8988T (cell line): ENCODE results near the gene CLCNKA.
"Not testable (repeated sequence)": the region's sequence is repeated elsewhere in the genome, so short reads cannot be mapped to it uniquely, and the experiment has no call there.

Experiments
- DNase-seq: peaks from one replicate; pipeline ENCODE4 v3.0.0; 2011

Gene CLCNKA

DNA sequence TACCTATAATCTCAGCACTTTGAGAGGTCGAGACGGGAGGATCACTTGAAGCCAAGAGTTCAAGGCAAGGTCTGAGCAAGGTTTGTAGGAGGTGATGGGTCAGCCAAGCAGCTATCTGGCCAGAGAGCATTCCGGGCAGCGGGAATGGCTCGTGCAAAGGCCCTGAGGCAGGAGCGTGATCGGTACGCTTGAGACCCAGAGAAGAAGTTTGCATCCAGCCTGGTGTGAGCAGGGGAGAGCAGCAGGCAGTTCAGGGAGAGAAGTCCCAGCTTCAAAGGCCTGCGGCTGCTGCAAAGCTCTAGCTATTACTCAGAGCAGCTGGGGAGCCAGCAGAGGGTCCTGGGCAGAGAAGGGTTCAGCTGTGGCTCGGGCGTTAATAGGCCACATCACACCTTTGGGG lies 22.9 kb upstream of the CLCNKA start:
- DNase-seq: no peak

DNA sequence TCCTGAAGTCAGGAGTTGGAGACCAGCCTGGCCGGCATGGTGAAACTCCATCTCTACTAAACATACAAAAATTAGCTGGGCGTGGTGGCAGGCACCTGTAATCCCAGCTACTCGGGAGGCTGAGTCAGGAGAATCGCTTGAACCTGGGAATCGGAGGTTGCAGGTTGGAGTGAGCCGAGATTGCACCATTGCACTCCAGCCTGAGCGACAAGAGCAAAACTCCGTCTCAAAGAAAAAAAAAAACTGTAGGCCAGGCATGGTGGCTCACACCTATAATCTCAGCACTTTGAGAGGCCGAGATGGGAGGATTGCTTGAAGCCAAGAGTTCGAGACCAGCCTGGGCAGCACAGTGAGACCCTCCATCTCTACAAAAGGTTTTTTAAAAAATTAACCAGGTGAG lies 20.6 kb upstream of the CLCNKA start:
- not testable (repeated sequence) for DNase-seq

DNA sequence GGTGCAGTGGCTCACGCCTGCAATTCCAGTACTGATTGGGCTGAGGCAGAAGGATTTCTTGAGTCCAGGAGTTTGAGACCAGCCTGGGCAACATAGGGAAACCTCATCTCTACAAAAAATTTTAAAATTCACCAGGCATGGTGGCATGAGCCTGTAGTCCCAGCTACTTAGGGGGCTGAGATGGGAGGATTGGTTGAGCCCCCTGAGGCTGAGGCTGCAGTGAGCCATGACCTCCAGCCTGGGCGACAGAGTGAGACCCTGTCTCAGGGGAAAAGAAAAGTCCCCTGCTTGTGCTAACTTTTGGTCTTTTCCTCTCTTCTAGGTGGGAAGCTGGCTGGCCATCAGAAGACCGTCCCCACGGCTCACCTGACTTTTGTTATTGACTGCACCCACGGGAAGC lies 16.2 kb upstream of the CLCNKA start:
- no peak for DNase-seq

DNA sequence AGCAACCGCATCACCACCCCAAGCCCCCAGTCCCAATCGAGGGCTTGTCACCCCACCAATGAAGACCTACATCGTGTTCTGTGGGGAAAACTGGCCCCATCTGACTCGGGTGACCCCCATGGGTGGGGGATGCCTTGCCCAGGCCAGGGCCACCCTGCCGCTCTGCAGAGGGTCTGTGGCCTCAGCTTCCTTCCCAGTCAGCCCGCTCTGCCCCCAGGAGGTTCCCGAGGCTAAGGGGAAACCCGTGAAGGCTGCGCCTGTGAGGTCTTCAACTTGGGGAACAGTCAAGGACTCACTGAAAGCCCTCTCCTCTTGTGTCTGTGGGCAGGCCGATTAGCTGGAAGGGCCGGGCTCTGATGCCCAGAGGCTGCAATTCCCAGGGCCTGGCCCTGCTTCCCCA lies 15.8 kb upstream of the CLCNKA start:
- DNase-seq: no peak

DNA sequence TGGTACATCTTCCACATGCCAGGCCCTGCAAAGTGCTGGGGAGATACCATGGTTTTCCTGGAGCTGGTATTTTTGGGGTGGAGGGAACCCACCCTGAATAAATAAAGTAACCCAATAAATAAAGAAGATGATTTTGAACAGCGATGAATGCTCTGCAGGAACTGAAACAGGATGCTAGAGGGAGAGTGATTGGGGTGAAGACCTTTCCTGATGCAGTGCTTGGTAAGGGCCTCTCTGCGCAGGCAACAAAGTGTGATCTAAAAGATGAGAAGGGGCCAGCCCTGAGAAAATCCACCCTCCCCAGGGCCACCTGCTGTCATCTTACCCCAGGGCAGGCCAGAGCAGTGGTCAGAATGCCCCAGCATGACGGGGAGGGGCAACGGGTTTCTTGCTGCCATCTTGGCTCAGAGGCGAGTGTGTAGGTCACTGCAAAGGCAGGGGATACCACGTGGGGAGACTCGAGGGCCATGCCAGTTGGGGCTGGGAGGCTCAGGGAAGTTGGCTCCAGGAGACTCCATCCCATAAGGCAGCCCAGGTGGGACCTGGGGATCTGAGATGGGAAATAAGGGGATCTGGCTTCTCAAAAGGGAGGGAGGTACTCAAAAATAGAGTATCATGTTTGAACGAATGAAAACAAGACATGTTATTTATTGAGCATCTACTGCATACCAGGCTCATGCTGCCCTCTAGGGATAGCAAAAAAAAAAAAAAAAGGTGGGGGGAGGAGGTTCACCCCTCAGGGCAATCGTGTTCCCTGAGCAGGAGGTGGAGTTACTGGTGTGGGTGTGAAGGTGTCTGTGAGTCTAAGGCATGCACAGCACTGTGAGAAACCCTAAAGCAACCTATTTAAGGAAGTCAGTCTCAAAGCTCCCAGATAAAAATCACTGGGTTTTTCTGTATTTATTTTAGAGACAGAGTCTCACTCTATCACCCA lies 15.0 kb upstream of the CLCNKA start:
- DNase-seq: no peak

DNA sequence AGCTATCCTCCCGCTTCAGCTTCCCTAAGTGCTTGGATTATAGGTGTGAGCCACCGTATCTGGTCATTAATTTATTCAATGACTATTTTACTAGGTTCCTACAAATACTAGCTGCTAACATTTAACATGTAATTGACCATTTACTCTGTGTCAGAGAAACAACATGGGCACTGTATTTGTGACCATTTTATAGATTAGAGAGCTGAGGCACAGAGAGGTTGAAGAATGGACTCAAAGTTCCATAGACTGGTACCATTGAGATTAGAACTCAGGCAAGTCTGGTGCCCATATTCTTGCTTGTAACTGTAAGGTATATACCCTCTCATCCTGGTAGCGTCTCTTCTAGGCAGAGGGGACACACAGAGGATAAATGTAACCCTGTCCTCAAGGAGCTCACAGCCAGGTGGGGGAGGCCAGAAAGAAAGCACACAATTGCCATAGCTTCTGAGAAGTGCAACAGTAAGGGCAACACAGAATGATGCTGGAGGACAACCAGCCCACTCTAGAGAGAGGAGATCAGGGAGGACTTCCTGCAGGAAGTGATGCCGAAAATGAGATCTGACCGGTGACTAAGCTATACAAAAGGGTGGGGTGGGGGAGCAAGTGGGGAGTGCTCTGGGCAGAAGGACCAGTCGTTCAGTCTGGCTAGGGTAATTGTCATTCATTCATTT lies 14.0 kb upstream of the CLCNKA start:
- no peak for DNase-seq

DNA sequence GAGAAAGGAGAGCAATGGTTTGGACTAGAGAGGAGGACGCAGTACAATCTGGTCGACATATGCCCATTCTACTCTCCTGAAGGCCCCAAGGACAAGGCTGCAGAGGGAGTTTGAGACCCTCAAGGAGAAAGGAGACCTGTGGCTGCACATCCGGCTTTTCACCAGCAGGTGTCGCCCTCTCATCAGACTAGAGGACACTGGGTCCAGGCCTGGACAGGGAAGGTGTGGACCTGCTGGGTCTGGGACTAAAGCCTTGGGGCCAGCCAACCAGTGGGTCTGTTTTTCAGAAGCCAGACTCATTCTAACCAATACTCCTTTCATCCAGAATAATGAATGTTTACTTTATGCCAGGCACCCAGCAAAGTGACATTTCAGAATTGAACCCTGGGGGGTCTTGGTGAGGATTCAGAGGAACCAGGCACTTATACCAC lies 12.8 kb upstream of the CLCNKA start:
- DNase-seq: peak; percentile 70

DNA sequence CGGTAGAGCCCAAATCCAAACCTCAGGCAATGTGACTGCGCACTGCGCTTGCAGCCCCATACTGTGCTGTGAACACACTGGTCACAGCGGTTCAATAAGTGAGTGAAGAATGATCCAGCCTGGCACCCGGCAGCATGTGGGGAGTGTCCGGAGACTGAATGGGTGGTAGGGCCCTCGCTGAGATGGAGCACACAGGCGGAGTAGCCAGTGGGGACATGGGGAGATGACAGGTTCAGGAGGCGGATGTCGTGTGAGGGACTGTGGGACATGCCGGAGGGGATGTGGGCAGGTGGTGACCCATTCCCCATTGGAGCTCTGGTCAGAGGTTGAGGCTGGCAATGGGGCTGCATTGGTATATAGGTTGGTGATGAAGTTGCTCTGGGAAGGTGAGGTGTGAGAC lies 12.2 kb upstream of the CLCNKA start:
- DNase-seq: no peak

DNA sequence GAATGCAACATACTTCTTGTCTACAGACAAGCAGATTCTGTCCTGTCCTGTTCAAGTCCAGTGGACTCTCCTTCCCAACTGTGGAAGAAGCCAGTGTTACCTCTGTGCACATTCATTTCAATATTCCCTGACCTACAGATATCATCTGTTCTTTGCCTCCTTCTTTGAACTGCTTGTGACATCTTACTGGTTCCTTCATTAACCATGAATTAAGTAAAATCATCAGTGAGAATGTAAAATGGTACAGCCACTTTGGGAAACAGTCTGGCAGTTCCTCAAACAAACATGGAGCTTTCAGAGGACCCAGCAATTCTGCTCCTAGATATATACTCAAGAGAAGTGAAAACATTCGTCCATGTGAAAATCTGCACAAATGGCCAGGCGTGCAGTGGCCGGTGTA lies 11.0 kb upstream of the CLCNKA start:
- DNase-seq: no peak

DNA sequence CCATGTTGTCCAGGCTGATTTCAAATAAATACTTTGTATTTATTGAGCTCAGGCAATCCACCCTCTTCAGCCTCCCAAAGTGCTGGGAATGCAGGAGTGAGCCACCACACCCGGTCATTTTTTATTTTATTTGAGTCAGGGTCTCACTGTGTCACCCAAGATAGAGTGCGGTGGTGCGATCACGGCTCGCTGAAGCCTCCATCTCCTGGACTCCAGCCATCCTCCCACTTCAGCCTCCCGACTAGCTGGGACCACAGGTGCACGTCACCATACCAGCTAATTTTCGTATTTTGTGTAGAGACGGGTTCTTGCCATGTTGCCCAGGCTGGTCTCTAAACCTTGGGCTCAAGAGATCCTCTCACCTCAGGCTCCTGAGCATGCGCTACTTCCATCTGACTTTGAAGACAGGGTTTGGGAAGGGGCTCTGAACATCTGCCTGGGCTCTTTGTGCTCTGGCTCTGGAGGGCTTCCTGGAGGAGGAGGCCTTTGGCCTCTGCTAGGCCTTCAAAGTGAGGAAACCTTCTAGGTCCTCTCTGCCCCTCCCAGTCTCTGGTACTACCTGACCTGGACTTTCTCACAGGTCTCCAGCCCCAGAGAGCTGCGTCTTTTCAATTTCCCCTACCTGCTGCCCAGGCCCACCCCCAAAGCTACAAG lies 9.8 kb upstream of the CLCNKA start:
- DNase-seq: no peak

DNA sequence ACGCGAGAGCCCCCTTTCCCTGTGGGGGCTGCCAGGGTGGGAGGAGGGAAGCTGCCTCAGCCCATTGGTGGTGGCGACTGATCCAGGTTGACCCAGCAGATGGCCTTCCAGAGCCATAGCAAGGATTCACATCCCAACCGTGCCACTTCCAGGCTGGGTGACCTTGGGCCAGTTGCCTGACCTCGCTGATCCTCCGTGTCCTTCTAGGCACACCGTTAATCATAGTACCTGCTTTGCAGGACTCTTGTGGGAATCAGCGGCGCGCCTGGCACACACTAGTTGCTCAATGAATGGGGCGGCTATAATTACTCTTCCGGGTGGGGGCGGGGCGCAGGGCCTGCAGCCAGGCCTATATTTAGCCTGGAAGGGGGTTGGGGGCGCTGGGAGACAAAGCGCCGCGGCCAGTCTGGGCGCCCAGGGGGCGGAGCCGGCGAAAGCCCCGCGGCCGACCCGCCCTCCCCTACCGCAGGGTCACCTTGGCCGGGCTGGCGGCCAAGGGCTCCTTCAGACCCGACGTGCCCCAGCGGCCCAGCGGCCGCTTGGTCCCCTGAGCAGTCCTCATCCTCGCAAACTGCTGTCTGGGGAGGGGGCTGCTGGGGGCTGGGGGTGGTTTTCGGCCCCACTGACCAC lies 9.1 kb upstream of the CLCNKA start:
- no peak for DNase-seq

DNA sequence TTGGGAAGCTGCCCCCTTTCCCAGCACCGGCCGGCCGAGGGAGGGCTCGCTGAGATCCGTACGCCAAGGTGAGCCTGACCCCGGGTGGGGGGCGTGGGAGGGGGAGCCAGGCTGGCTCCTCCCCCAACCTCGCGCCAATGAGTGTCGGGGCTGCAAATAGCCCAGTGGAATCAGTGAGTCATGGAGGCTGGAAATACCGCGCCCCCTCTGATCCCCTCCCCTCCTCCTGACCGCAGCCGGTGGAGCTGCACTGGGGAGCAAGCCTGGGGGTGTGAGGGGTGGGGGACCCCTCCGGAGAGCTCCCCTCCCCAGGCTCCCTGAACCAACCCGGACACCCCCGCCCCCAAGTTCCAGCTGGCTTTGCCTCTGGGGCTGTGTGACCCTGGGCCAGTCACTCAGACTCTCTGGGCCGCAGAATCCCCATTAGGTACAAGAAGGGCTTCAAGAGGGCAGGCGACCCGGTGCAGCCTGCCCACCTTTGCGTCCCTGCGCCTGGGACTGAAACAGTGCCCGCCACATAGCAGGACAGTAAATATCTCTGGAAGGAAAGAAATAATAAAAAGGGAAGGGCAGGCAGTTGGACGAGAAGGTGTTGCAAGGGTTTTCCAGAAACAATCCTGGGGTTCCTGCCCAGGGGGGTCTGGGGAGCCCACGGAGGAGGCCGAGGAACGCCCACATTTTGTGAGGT lies 8.5 kb upstream of the CLCNKA start:
- DNase-seq: no peak

DNA sequence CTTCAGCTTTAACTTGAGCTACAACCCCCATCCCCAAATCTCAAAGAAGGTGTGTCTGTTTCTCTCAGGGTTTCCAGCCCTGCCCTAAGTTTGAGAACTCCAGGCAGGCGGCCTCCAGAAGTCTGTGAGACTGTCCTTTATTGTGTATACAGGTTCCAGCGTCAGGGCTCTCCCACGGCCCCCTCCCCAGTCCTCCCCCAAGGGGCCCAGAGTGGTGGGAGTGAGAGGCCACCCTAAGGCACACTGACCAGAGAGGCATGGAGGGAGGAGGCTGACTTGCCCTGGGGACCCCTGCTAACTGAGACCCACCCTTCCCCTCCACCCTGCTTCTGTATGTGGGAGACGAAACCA lies 8.0 kb upstream of the CLCNKA start:
- DNase-seq: no peak

DNA sequence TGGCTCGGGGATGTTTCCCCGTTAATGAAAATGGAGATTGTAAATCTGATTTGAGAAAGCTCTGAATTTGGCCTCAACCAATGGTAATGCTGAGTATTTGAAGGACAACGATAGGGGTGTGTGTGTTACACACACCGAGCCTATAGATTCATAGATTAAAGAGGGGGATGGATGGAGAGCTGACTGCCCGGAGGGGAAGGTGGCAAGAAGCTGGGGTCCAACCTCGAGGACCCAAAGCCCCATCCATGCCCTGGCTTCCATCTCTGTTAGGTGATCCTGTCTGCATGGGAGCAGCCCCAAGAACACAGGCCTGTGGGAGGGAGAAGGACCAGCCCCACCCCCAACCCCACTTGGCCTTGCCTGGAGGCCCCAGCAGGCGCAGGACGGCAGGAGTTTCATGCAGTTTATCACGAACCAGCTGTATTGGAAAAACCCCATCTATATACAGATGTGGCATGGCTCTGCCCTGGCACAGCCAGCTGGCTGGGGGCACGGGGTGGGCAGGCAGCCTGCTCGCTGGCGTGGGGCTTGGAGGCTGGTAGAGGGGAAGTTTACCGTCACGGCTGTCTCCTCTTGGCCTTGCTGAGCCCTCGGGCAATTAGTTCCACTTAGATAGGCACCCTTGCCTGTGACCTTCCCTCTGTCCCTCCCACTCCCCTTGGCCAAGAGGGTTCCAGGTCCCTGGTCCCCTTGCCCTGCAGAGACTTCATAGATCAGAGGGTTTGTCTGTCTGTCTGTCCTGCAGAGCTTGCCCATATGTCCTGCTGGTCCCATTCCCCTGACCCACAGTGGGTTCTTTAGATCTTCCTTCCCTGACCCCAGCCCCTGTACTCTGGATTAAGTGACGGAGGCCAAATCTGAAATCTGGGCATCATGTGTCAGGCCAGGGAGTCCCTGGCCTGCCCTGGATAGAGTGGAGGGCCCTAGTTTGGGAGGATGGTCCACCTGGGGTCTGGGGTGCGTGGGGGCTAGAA lies 7.0 kb upstream of the CLCNKA start:
- DNase-seq: no peak

DNA sequence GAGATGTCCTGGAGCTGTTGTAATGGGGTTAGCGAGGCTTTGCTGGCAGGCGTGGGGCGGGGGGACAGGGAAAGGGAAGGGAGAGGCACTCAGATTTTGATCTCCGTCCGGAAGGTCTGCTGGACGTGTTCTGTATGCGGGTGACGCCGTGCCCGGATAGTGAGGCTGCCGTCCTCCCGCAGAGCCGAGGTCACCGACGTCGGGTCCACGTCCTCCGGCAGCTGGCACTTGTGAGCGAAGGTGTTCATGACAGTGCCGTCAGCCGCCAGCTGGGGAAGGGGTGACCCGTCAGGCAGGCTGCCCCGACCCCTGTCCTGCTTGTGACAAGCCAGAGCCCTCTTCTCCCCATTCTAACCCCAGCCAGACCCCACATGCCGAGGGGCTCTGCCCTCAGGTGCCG lies 6.3 kb upstream of the CLCNKA start:
- DNase-seq: no peak

DNA sequence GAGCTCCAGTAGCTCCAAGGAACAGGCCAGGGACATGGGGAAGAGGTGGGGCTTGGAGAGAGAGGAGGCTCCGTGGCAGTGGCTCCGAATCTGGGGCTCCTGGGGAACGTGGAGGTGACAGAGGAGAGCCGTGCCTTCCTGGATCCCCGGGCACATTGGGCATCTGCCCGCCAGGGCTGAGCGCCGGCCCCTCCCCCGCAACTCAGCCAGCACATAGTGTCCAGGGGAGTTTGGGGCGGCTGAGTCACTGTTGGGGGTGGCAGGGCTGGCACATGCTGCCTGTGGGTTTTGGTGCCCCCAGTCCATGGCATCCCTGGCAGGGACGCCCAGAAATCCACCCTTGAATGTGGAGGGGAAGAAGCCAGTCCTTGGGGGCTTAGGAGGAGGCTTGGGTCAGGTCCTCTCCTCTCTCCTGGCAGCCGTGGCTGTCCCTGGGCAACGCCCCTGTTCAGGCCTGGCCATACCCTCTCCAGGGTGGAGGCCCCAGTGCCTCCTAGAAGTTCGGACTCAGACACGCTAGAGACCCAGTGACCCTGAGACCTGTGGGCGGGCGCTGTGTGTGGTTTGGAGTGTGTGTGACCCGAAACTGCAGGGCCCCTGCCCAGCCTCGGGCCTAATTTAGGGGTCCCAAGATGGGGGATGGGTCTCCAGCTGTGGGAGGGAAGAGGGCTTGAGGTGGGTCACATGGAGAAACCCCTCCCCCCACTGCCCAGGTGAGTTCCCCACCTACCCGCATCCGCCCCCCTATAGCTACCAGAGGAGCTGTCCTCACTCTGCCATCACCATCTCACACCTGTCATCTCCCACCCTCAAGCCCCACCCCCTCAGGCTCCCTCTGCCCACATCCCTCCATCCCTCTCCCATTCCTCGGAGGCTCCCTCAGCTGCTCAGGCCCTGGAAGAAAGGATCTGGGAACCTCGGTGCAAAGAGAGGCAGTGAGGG lies 5.6 kb upstream of the CLCNKA start:
- DNase-seq: no peak

DNA sequence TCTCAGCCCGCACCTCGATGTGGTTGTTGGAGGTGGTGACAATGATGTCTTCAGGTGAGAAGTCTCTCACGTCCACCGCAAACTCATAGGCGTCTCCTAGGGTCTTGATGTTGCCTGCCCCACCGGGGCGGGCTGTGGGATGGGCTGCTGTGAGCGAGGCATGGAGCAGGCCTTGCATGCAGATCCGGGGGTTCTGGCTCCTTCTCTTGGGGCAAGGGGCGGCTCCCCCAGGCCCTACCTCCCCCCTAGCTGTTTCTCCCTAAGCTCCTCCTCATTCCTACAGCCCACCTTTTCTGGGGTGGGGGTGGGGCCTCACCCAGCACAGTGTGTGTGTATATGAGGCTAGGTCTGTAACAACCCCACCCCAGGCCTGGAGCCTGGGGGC lies 4.8 kb upstream of the CLCNKA start:
- no peak for DNase-seq

DNA sequence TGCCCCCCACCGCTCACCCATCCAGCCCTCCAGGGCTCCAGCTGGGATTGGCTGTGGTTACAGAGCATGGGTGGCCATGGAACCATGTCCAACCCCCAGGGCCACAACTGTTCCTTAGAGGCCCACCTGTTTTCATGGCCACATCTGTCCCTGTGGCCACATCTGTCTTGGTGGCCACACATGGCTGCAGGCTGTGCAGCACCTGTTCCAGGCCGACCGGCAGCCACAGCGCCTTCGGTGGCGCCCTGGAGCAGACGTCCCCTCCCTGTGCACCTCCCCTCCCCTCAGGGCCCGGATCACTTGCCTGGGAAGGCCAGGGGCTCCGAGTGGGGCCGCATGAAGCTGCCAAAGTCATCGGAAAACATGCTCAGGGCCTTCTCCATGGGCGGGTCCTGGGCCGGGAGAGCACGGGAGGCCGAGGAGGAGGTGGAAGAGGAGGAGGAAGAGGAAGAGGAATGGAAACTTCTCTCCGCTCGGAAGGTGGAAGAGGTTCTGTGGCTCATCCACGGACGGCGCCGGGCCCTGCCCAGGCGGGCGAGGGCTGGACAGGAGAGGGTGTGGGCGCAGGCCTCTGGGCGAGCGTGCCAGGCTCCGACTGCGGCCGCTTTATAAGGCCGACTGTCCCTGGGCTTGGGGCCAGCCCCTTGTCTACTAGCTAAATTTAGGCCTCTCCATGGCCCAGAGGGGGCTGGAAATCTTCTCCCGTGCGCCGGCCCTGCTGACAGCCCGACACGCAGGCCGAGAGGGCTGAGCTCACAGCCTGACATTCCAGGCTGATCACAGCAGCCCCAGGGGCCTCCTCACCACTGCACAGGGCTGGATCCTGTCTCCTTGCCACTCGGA lies 4.2 kb upstream of the CLCNKA start, which contains the start of gene HSPB7:
Gene HSPB7 (minus strand): TSS at position 583 of the 843 bp plus-strand sequence. CDS start 80 bp downstream, at position 503.
- no peak for DNase-seq

DNA sequence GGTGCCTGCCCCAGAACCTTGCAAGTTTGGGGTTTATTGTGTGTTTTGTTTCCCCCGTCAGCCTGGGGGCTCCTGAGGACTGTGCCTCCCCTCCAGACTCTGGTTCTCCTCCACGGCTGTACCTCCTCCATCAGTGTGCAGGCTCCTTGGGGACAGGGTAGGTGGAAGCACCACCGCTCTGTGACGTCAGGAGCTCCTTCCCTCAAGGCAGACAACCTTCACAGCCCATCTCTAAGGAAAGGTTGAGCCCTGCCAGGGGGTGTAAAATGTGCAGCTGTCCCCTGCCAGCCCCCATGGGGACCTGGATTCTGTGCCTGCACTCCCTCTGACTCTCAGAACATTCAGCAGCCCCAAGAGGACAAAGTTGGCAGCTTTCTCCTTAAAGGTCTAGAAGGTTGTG lies 3.5 kb upstream of the CLCNKA start:
- DNase-seq: no peak
